Measurements from ENCODE around the gene OSBP2.

Gene OSBP2

DNA sequence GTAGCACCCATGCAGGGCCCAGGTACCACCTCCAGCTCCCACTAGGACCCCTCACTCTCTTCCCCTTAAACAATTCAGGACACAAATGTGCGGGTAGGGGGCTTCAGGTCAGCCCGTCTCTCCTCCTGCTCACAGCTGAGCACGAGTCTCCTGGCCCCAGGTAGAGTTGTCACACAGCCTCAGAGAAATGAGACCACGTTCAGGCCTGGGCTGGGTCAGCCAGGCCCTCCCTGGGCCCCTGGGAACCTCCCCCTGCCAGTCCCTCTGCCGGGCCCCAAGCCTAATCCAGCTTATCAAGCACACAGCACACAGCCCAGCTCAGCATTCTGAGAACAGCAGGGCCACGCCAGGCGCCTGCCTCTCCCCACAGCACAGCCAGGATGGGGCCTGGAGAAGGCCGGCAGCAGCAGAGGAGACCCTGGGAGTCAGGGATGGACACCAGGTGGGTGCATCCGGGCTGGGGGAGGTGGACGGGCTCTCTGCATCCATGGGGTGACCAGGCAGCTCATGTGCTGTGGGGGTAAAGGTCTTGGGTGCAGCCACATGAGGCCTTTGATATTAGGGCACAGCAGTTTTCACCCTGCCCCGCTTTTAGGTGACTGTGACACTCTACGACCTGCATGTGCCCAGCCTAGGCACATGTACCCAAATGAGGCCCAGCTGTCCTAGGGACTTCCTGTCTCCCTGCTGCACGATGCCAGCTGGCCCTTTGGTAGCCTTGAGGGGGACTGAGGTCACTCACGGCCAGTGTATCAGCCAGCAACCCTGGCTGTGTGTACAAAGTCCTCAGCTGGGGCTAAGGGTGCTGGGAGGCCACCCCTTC is 186.9 kb downstream of the OSBP2 start:
- DNase-seq (ENCODE audit: low read depth): no peak

DNA sequence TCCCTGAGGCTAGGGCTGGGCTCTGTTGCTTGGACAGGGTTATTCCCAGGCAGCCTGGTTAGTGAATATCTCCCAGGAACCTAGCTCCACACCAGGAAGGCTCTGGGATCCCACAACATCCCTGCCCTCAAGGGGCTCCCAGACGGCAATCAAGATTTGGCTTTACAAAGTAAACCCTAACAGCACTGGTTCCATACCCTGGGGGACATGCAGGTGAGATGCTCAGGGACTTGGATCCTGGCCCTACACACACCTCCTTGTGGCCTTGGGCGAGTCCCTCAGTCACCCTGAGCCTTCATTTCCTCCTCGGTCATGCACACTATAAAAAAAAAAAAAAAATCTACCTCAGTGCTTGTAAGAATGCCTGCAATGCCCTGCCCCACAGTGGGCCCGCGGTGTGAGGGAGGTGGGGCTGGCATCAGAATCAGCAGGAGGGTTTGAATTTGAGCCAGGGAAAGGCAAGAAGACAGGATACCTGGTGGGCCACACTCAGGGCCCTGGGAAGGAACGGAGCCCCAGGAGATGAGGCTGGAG is 187.6 kb downstream of the OSBP2 start:
- no peak for DNase-seq (ENCODE audit: low read depth)

GRCh38 chr22:30882974-30883533 is 188.4 kb downstream of the OSBP2 start:
- DNase-seq (ENCODE audit: low read depth): no peak

GRCh38 chr22:30883586-30884145 is 189.0 kb downstream of the OSBP2 start:
- DNase-seq (ENCODE audit: low read depth): no peak

GRCh38 chr22:30884211-30885000 is 189.7 kb downstream of the OSBP2 start:
- no peak for DNase-seq (ENCODE audit: low read depth)

DNA sequence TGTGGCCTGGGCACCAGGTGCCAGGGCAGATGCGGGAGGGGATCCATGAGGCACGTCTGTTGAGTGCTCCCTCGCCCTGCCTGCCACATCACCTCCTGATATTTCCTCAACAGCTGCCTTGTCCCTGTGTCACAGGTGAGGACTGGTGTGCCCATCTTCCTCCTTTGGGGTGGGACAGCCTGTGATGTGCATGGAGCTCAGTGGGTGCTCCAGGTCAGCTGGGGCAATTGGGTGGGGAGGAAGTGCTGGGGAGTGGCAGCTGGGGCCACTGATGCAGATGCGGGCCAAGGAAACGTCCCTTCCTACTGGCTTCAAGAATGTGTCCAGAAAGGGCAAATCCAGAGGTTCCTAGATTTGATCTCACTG is 190.3 kb downstream of the OSBP2 start:
- DNase-seq (ENCODE audit: low read depth): no peak

DNA sequence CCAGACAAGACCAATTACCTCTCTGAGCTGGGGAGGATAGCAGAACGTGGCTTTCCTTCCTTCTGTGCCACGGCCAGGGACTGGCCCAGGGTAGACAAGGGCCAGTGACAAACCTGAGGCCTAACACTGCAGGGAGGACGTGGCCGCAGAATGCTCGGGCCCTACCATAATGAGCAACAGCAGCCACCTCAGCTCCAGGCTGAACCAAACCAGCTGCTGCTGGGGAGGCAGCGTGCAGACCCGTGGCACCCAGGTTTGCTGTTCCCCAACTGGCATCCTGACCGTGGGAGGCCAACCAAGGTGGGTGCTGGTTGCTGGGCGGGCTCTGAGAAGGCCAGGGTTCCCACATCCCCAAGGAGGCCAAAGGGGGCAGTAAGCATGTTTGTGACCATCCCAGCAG is 190.9 kb downstream of the OSBP2 start:
- DNase-seq (ENCODE audit: low read depth): no peak

DNA sequence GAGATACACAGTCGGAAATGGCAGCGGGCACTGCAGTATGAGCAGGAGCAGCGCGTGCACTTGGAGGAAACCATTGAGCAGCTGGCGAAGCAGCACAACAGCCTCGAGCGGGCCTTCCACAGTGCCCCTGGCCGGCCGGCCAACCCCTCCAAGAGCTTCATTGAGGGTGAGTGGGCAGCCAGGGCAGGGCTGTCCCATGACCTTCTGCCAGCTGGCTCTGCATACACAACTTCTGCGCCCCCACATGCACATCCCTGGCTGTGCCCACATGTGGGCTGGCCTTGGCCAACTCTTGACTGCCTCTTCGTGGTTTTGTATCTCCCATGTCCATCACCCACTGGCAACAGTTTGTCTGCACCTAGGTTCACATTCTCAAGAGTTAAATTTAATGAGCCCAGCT is 192.8 kb downstream of the OSBP2 start:
- DNase-seq (ENCODE audit: low read depth): no peak

DNA sequence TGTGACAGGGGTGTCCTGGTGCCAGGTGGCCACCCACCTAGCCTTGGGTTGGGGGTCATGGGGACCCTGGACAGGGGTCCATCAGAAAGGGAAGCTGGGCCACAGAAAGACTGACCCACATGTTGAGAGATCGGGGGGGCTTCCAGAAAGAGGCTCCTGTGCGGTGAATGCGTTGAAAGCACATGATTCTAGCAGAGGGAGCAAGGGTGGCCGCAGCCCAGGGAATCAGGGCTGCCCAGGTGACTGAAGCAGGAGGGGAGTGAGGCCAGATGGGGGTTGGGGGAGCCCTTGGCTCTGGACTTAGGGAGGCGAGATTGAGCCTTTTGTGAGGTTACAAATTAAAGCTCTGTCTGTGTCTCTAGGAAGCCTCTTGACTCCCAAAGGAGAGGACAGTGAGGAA is 193.2 kb downstream of the OSBP2 start:
- no peak for DNase-seq (ENCODE audit: low read depth)

DNA sequence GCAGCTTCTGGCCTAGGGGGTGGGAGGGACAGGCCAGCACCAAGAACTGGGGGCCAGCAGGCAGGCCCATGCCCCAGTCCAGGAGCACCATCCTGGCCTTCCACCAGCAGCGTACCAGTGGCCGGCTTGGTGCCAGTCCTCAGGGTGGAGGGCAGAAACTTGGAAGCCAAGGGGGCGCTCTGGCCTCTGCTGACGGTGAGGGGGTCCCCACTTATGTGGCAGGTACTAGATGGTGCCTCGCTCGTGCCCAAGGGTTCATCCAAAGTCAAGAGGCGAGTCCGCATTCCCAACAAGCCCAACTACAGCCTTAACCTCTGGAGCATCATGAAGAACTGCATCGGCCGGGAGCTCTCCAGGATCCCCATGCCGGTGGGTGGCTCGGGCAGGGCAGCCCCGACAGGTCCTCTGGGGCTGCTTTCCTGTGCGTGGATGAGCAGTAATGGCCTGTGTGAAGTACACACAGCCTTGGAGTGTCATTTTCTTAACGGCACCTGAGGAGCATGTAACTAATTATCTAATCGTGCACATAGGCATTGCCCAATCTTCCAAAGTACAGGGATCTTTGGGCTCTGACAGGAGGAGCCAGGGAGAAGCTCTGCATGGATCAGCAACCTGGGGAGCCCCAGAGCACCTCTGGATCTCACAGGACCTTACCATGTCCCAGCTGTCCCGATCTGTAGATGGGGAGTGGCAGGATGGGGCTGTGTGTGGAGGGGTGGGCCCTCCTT is 194.8 kb downstream of the OSBP2 start:
- no peak for DNase-seq (ENCODE audit: low read depth)

DNA sequence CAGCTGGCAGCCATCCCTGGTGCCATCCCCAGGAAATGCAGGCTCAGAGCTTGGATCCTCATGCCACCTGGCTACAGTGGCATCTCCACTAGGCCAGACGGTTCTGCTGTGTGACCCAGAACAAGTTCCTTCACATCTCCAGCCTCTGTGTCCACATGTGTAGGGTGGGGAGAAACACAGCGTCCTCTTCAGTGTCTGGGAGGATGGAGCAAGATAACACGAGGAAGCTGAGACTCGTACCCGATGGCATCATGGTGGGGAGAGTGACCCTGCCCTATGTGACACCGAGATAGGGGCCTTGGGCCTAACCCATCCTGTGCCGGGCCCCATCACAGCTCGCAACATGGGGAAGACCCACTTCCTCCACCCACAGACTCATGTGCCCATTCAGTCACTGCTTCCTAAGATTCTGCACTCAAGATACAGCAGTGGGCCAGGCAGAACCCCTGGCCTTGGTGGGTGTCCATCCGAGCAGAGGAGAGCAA is 195.4 kb downstream of the OSBP2 start:
- DNase-seq (ENCODE audit: low read depth): no peak

DNA sequence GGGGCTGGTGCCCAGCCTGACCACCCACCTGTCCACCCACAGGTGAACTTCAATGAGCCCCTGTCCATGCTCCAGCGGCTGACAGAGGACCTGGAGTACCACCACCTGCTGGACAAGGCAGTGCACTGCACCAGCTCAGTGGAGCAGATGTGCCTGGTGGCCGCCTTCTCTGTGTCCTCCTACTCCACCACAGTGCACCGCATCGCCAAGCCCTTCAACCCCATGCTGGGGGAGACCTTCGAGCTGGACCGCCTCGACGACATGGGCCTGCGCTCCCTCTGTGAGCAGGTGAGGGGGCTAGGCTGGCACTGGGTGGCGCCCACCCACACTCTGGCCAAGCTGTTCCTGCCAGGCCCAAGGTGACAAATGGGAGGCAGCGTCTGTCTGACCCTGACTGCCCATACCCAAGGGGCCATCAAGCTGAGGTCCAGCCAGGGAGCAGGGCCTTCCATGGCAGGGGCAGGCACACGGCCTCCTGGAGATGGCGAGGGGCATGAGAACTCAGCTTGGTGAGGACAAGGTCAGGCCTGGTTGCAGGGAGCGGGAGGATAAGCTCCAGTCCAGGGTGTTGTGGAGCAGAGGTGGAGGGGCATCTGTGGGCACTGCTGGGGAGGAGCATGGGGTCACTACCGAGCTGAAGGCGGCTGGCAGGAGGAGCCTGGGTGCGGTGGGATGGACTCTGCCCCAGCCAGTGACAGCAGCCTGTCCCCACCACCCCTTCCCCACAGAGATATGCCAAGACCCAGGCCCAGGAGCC is 196.2 kb downstream of the OSBP2 start:
- DNase-seq (ENCODE audit: low read depth): peak; percentile 13

DNA sequence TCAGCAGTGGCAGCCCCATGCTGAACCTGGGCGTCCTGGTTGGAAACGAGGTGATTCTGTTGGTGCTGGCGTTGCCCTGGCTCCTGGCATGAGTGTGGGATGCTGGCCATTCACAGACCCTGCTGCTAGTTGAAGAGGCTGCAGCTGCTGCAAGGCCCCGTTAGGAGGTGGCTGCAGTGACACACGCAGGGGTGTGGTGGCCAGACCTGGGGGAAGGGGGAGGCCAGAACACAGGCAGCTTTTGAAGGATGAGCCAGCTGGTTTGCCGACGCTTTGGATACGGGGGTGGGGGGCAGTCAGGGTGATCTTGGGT is 196.7 kb downstream of the OSBP2 start:
- DNase-seq (ENCODE audit: low read depth): no peak

DNA sequence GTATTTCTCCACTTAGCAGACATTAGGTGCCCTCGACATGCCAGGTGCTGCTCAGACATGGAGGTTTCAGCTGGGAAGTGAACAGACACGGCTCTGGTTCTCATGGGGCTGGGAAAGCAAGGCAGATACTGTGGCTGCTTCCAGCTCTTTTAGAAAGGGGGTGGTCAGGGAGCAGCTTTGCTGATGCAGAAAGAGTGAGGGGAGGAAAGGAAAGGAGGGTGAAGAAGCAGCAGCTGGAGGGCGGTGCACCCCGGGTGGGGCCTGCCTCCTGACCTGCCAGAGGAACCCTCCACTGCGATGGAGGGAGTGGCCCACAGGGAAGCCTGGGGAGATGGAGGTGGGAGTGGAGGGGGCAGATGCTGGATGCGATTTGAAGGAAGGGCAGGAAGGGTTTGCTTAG is 197.1 kb downstream of the OSBP2 start:
- DNase-seq (ENCODE audit: low read depth): no peak

- DNase-seq (ENCODE audit: low read depth): no peak
Measured at GRCh38 chr22:30892286-30892685, 197.6 kb downstream of the OSBP2 start.

DNA sequence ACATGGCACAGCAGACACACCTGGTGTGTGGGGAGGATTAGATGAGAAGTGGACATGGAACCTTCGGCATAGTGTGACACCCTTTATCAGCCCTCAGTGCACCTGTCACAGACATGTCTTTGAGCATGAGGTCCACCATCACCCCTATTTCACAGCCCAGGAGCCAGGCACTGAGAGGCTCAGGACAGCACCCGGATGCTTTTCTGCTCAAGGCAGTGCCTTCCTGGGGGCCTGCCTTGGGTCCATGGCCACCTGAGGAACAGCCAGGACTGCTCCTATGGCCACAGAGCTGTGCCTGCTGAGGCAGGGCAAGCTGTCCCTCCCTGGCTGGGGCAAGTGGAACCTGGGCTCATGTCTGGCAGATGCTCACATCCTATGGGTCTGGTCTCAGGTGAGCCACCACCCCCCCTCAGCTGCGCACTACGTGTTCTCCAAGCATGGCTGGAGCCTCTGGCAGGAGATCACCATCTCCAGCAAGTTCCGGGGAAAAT is 198.1 kb downstream of the OSBP2 start:
- DNase-seq (ENCODE audit: low read depth): no peak

DNA sequence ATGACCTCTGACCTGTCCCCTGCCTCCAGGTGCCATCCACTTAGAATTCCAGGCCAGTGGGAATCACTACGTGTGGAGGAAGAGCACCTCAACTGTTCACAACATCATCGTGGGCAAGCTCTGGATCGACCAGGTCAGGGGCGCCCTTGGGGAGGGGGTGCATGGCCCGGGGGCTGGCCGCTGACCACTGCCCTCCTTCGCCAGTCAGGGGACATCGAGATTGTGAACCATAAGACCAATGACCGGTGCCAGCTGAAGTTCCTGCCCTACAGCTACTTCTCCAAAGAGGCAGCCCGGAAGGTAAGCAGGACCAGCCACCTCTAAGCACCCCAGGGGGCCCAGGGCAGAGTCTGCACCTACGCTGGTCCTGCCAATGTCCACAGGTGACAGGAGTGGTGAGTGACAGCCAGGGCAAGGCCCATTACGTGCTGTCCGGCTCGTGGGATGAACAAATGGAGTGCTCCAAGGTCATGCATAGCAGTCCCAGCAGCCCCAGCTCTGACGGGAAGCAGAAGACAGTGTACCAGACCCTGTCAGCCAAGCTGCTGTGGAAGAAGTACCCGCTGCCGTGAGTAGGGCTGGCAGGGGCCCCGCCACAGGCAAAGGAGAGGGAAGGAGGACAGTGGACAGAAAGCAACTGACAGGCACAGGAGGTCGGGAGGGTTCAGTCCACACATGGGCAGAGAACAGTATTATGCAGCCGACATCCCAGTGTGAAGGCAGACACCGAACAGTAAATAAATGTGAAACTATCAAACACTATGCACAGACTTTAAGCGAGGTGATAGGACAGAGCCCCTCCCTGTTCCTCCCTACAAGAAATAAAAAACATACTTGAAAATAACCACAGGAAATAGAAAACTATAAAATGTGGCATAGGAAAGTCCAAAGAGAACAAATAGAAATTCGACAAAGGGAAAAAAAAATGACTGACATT is 199.0 kb downstream of the OSBP2 start:
- DNase-seq (ENCODE audit: low read depth): no peak

- DNase-seq (ENCODE audit: low read depth): no peak
Measured at GRCh38 chr22:30894371-30894740, 199.7 kb downstream of the OSBP2 start.

DNA sequence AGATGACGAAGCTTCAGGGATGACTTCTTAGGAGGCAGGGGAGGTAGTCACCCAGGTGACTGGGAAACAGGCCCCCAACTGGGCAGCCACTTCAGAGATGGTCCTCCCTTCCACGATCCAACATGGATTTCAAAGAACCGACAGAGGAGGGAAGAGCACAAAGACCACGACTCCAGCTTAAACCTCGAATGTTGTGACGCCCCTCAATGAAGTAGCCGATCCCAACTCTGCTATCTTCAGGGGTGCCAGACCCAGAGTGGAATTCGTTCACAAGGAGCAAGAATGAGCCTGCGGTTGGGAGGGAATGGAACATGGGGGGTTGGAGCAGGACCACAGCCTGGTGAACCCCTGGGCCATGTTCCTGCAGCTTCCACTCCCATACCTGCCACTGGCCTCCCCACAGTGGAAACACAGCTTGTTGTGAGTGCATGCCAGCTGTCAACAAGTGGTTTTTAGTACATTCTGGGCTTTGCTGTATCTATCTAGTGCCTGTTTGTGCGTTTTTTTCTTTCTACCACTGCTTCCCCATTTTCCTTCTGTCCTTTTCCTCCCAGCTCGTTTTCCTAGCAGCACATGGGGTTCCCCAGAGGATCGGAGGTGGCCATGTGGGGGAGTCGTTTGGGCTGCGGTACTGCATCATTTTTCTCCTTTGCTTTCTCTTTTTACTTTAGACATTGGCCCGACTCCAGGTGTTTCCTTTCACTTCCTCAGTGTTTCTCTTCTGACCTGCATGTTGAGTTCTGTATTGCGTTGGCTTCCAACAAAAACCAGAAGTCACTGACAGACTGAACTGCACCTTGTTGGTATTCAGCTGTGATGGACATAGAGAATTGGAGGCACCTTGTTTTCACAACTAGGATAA is 208.1 kb downstream of the OSBP2 start:
- DNase-seq (ENCODE audit: low read depth): no peak
